ENCODE data around the gene NENF. TPM values are rescaled to one million over a fixed set of nuclear protein-coding genes. Genes with fewer than 3 reads are reported as not detected.

The NENF gene
- polyA plus RNA-seq, 1 of the 3 experiments (the other 2 are of a cell fraction) = 78.7 TPM

GRCh38 chr1:212467843-212468482, 35.2 kb downstream of the NENF start:
- Histone ChIP-seq H3K9me2 (no peaks in the 10 kb centered on the region), H2AFZ (ENCODE audit: low read depth) (no peak overlapping the region), H3K4me2 (no peak overlapping the region), H4K20me1 (ENCODE audit: insufficient read depth) (no peaks in the 10 kb centered on the region), H3K9me3 (no peaks in the 10 kb centered on the region), H3K4me1 (ENCODE audit: control insufficient read depth in 1 of 2, insufficient read depth in 2 of 2, low read depth in 1 of 2, low read length in 1 of 2) (no peaks in the 10 kb centered on the region), H3K27me3 (ENCODE audit: insufficient read depth) (no peaks in the 10 kb centered on the region), H3K36me3 (replicated peaks in 1 of 2; ENCODE audit: control insufficient read depth in 1 of 2, insufficient read depth in 2 of 2, low read length in 1 of 2) (no peaks in the 10 kb centered on the region), H3K27ac (ENCODE audit: low read depth in 2 of 2, low read length in 1 of 2) (no peak overlapping the region), H3K4me3 (ENCODE audit: low read depth in 2 of 2, low read length in 1 of 2) (no peak overlapping the region), H3F3A (replicated peaks; ENCODE audit: insufficient read depth) (no peaks in the 10 kb centered on the region), H3K9ac (no peak overlapping the region), H3K79me2 (ENCODE audit: insufficient read depth) (no peaks in the 10 kb centered on the region)
- CTCF ChIA-PET = interaction anchor here (0.8 to 7.7 kb wide), 4 partner anchors 9 to 433 kb away, joined by 3 to 72 read pairs (median 26); partner anchors contain the start of genes DTL and INTS7
- no peak for DNase-seq
- TF ChIP-seq FOXJ3 (CRISPR knock-in tag; IDR thresholded peaks at IDR 0.05) (no peak), ZBTB33 (IDR thresholded peaks at IDR 0.05; ENCODE audit: borderline replicate concordance, low read depth) (no peak), GATA2 (CRISPR knock-in tag; IDR thresholded peaks at IDR 0.05) (no peak), REST (IDR thresholded peaks at IDR 0.05; ENCODE audit: low read depth, low read length) (no peak), NFIC (IDR thresholded peaks at IDR 0.05; ENCODE audit: borderline replicate concordance) (no peak), RAD21 (IDR thresholded peaks at IDR 0.05; ENCODE audit: low read length) (no peak), GABPA (IDR thresholded peaks at IDR 0.05; ENCODE audit: low read depth) (no peak), NRF1 (IDR thresholded peaks at IDR 0.05; ENCODE audit: low read depth, low read length) (no peak), SMC3 (IDR thresholded peaks at IDR 0.05; ENCODE audit: low read depth, low read length) (no peak), RFX5 (IDR thresholded peaks at IDR 0.05; ENCODE audit: low read length) (no peak), POLR2AphosphoS5 (IDR thresholded peaks at IDR 0.05; ENCODE audit: low read depth, low read length) (no peak)
- POLR2A ChIA-PET = no interaction called here
- WGBS (ENCODE audit: low lambda C conversion rate) = 78% methylated on average over 4 of the region's 6 CpGs

GRCh38 chr1:212470059-212470458, 37.3 kb downstream of the NENF start:
- ChIA-PET CTCF (interaction anchor here (0.9 to 7.7 kb wide), 3 partner anchors 12 to 109 kb away, joined by 3 to 72 read pairs (median 22); no protein-coding TSS in a partner anchor), POLR2A (interaction anchor here (0.9 kb wide), 1 partner anchor 138 kb away, joined by 3 read pairs; no protein-coding TSS in a partner anchor)
- DNase-seq = no peak
- Histone ChIP-seq H4K20me1 (ENCODE audit: insufficient read depth) (no peaks in the 10 kb centered on the region), H3K27me3 (ENCODE audit: insufficient read depth) (no peaks in the 10 kb centered on the region), H3K79me2 (ENCODE audit: insufficient read depth) (no peaks in the 10 kb centered on the region), H3K4me2 (no peak overlapping the region), H3K9ac (no peak overlapping the region), H3K36me3 (replicated peaks in 1 of 2; ENCODE audit: control insufficient read depth in 1 of 2, insufficient read depth in 2 of 2, low read length in 1 of 2) (no peaks in the 10 kb centered on the region), H3K9me2 (no peaks in the 10 kb centered on the region), H3F3A (replicated peaks; ENCODE audit: insufficient read depth) (no peaks in the 10 kb centered on the region), H3K4me1 (ENCODE audit: control insufficient read depth in 1 of 2, insufficient read depth in 2 of 2, low read depth in 1 of 2, low read length in 1 of 2) (no peaks in the 10 kb centered on the region), H3K9me3 (no peaks in the 10 kb centered on the region), H3K4me3 (ENCODE audit: low read depth in 2 of 2, low read length in 1 of 2) (no peak overlapping the region), H3K27ac (ENCODE audit: low read depth in 2 of 2, low read length in 1 of 2) (peak overlapping the region in 1 of 2 experiments; percentile 44; a peak in 1 of 4 replicates), H2AFZ (ENCODE audit: low read depth) (peak overlapping the region; percentile 66; the same call in 1 of the 2 replicates)
- TF ChIP-seq FOSL2 (IDR thresholded peaks at IDR 0.05; ENCODE audit: borderline replicate concordance, low read depth) (peak; percentile 76), POLR2AphosphoS5 (IDR thresholded peaks at IDR 0.05; ENCODE audit: low read depth, low read length) (no peak), RFX5 (IDR thresholded peaks at IDR 0.05; ENCODE audit: low read length) (no peak), TAF1 (IDR thresholded peaks at IDR 0.05; ENCODE audit: borderline replicate concordance, low read depth, low read length) (no peak), NFIC (IDR thresholded peaks at IDR 0.05; ENCODE audit: borderline replicate concordance) (peak; percentile 66), EP300 (IDR thresholded peaks at IDR 0.05; ENCODE audit: borderline replicate concordance in 1 of 2, low read depth in 1 of 2, low read length in 1 of 2) (peak in 1 of 2 experiments; percentile 33; a peak in 1 of 4 replicates), TCF12 (IDR thresholded peaks at IDR 0.05) (peak; percentile 40; the same call in 1 of the 2 replicates), RAD21 (IDR thresholded peaks at IDR 0.05; ENCODE audit: low read length) (no peak), RXRA (IDR thresholded peaks at IDR 0.05; ENCODE audit: borderline replicate concordance, low read depth) (no peak), JUND (IDR thresholded peaks at IDR 0.05) (peak; percentile 68), PBX3 (IDR thresholded peaks at IDR 0.05) (no peak), GATA2 (CRISPR knock-in tag; IDR thresholded peaks at IDR 0.05) (no peak), USF1 (IDR thresholded peaks at IDR 0.05; ENCODE audit: borderline replicate concordance, low read depth) (peak; percentile 77), MAX (IDR thresholded peaks at IDR 0.05; ENCODE audit: low read depth) (peak; percentile 92)
- WGBS (ENCODE audit: low lambda C conversion rate) = 44% methylated on average over 15 of the region's 15 CpGs

Measured in SK-N-SH (cell line).